Subcutaneous abdominal adipose tissue (tissue), 5 donors: ENCODE data around the gene CCDC54.

Source experiments
- H3K27ac ChIP-seq: one replicate; pipeline ENCODE4 v1.7.0; 2013; ENCODE audit warnings: low read depth, mild to moderate bottlenecking, inconsistent platforms, low read length, moderate library complexity
- H3K27me3 ChIP-seq, 5 donors: one replicate each; pipeline ENCODE4 v1.7.0; 2013; ENCODE audit warnings: low read length in 5 of 5, inconsistent platforms in 1 of 5; ENCODE audit not compliant: control insufficient read depth in 5 of 5, insufficient read depth in 4 of 5
- H3K36me3 ChIP-seq, 5 donors: one replicate each; pipeline ENCODE4 v1.7.0; 2013; ENCODE audit warnings: low read length in 5 of 5; ENCODE audit not compliant: control insufficient read depth in 5 of 5, insufficient read depth in 5 of 5
- H3K4me1 ChIP-seq, 5 donors: one replicate each; pipeline ENCODE4 v1.7.0; 2013; ENCODE audit warnings: low read length in 5 of 5, mild to moderate bottlenecking in 3 of 5, moderate library complexity in 1 of 5; ENCODE audit not compliant: control insufficient read depth in 5 of 5, insufficient read depth in 5 of 5
- H3K4me3 ChIP-seq, 5 donors: one replicate each; pipeline ENCODE4 v1.7.0; 2013; ENCODE audit warnings: low read length in 5 of 5, low read depth in 1 of 5
- H3K9ac ChIP-seq, 5 donors: one replicate each; pipeline ENCODE4 v1.7.0; 2013; ENCODE audit warnings: low read length in 5 of 5, mild to moderate bottlenecking in 4 of 5, moderate library complexity in 3 of 5
- H3K9me3 ChIP-seq, 5 donors: one replicate each; pipeline ENCODE4 v1.7.0; 2013; ENCODE audit warnings: low read length in 5 of 5; ENCODE audit not compliant: control insufficient read depth in 5 of 5
- donor health status: healthy.
- donor health status: healthy.
- donor health status: healthy.
- donor health status: healthy.
- donor health status: healthy.

The CCDC54 gene

DNA sequence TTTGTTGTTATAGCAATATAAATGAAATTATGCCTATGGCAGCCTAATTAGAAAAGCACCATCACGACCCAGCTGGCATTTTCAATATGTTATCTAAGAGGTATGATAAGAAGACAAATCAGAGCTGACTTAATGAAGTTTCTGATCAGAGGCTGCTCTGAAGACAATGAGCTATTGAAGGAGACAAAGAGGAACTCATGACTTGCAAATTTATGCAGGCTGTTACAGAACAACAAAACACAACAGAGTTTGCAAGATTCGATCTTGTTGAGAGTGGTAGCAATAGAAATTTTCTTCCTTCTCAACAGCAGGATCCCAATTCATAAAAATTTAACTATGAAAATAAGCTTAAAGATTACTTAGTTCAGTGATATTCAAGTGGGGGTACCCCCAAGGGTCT is 7.7 kb downstream of the CCDC54 start:
- H3K27me3 ChIP-seq, result no peaks in the 10 kb centered on the region
- H3K9ac ChIP-seq, result no peak overlapping the region
- no peaks in the 10 kb centered on the region for H3K36me3 ChIP-seq
- no peaks in the 10 kb centered on the region for H3K9me3 ChIP-seq
- H3K27ac ChIP-seq, result no peak overlapping the region
- H3K4me3 ChIP-seq, result no peak overlapping the region
- H3K4me1 ChIP-seq, result no peaks in the 10 kb centered on the region

DNA sequence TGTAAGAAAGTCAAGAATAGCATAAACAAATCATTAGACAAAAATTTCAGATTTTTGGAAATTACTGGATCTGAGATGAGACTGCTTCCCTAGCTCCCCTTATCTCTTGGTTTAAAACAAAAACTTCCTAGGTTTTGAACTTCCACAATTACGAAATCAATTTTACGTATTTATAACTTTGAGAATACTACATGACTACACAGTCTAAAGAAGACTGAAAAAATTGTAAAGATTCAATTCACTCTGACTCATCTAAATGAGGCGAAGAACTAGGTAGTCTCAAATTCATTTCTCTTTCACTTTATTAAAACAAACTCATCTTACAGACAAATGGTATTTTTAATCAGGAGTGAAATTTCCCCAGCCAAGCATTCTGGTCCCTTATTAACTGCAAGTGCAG is 10.3 kb downstream of the CCDC54 start:
- Histone ChIP-seq H3K4me1 (no peaks in the 10 kb centered on the region), H3K27ac (no peak overlapping the region), H3K4me3 (no peak overlapping the region), H3K27me3 (no peaks in the 10 kb centered on the region), H3K9me3 (no peaks in the 10 kb centered on the region), H3K9ac (no peak overlapping the region), H3K36me3 (no peaks in the 10 kb centered on the region)

DNA sequence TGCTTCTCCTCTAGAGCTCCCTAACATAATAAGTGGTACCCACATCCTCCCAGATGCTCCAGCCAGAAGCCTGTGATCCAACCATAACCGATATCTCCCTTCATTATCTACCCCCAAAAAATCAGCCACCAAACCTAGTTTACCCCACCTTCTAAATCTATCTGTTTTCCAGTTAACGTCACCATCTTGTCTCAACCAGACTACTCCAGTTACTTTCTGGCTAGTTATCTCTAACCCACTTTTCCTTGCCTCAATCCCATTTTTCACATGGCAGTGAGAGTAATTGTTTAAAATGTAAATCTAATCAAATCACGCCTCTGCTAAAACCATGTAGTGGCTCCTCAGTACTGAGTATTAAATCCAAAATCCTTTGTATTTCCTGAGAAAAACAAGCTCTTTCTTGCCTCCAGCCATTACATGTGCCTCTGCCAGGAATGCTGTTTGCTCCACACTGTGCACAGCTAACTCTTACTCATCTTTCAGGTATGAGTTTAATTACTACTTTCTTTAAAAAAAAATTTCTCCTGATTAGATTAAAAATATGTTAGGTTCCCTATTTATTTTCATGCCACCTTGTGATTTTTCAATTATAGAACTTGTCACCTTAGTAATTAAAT is 15.4 kb downstream of the CCDC54 start:
- Histone ChIP-seq H3K27ac (no peak overlapping the region), H3K4me1 (no peaks in the 10 kb centered on the region), H3K9ac (no peak overlapping the region), H3K36me3 (no peaks in the 10 kb centered on the region), H3K4me3 (no peak overlapping the region), H3K9me3 (no peaks in the 10 kb centered on the region), H3K27me3 (no peaks in the 10 kb centered on the region)

DNA sequence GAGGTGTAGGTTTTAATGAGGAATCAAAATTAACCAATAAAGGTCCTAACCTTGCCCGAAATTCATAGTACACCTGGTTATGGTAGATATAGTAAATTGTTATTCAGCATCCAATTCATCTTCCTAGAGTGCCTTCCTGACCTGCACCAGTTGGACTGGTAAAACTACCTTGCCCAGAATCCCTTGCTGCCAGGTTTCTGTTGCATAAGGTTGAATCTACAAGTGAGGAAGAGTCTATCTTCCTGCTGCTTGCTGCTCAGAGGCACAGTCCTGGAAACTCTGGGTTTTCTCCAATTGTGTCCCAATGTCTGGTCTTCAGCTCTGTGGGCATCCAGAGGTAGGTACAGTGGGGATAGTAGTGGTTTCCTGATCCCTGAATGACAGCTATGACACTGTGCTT is 17.3 kb downstream of the CCDC54 start:
- Histone ChIP-seq H3K4me1 (no peaks in the 10 kb centered on the region), H3K4me3 (no peak overlapping the region), H3K27ac (no peak overlapping the region), H3K9me3 (no peaks in the 10 kb centered on the region), H3K36me3 (no peaks in the 10 kb centered on the region), H3K27me3 (no peaks in the 10 kb centered on the region), H3K9ac (no peak overlapping the region)

DNA sequence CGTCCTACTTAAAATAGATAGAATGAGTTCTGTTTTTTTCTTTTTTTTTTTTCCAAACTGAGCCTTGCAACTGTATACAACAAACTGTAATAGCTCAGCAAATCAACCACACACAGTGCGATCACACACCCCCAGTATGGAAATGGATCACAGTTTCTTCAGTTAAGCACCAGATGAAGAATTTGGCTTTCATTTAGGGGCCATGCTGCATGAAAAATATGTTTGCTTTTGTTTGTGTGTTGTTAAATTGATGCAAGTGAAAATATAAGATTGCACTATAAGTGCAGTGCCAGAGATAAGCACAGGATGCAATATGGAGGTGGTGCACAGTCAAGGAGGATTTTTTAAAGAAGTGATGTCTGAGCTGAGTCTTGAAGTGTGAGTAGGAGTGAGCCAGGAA is 17.8 kb downstream of the CCDC54 start:
- Histone ChIP-seq H3K4me3 (no peak overlapping the region), H3K36me3 (no peaks in the 10 kb centered on the region), H3K9me3 (no peaks in the 10 kb centered on the region), H3K9ac (no peak overlapping the region), H3K4me1 (no peaks in the 10 kb centered on the region), H3K27me3 (no peaks in the 10 kb centered on the region), H3K27ac (no peak overlapping the region)

DNA sequence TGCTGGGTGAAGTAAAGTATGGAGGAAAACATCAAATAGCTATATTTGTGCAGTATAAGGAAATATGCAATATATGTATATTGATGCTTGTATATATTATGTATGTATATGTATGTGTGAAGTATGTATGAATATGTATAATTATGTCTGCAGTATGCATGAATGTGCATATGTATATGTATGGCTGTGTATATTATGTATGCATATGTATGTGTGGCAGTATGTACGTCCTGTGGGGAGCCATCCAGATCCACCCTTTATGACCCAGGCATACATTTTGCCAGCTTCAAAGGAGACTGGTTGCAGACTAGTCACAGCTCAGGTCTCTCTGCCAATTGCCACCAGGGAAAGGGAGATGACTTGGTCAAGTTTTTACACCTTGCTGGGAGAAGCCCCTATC is 24.1 kb downstream of the CCDC54 start:
- H3K4me3 ChIP-seq, result no peak overlapping the region
- no peak overlapping the region for H3K27ac ChIP-seq
- no peaks in the 10 kb centered on the region for H3K4me1 ChIP-seq
- H3K27me3 ChIP-seq, result no peaks in the 10 kb centered on the region
- no peaks in the 10 kb centered on the region for H3K36me3 ChIP-seq
- no peak overlapping the region for H3K9ac ChIP-seq
- no peaks in the 10 kb centered on the region for H3K9me3 ChIP-seq

DNA sequence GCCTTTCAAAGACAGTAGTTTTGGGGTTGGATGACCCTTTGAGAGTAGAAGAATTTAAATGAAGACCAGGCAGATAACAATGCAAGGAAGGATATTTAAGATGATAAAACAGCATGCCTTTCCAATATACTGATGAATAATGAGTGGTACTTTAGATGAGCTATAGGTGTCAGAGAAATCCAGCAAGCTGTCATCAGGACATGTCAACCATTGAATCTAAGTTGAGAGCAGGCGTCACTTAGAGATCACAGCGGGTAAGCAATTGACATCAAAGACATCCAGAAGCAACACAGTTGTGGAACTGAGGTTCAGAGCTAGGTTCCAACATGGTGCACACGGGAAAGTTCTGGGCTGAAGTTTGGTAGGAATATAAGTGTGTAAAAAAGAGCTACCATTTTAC is 25.0 kb downstream of the CCDC54 start:
- Histone ChIP-seq H3K36me3 (no peaks in the 10 kb centered on the region), H3K27ac (no peak overlapping the region), H3K27me3 (no peaks in the 10 kb centered on the region), H3K9me3 (no peaks in the 10 kb centered on the region), H3K4me3 (no peak overlapping the region), H3K9ac (no peak overlapping the region), H3K4me1 (no peaks in the 10 kb centered on the region)

DNA sequence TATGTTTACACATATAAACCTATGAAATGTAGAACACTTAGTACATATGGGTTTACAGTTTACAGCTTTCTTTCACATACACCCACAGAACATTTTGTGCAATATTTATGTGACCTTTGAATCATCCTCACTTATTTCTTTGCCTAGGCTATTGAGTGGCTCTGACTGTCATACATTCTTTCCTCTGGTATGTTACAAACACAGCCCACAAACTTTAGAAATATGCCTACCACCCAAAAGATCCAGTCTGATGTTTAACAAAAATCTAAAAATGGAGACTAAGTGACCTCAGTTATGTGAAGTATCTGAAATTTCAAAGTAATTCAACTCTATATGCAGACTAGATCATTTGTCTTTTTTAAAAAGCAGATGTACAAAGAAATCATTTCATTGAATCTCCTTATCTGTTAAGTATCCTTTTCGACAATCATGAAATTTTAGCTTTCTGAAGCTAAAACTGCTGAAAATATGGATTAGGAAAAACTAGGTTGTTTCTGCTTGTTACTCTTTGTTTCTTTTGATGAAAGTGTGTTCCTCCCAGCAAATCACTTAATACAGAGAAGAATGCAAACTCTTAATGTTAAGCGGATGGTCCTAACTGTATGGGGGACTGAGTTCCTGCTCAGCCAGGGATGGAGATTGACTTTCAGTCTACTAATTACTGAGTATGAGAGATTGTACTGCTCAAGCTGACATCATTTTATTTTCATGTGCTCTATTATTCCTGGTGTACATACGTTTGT is 27.7 kb downstream of the CCDC54 start:
- Histone ChIP-seq H3K9me3 (peaks cover 0 to 9% (median 4%) of the 10 kb centered on the region in 5 donors), H3K36me3 (no peaks in the 10 kb centered on the region), H3K4me3 (no peak overlapping the region), H3K27me3 (no peaks in the 10 kb centered on the region), H3K9ac (no peak overlapping the region), H3K4me1 (no peaks in the 10 kb centered on the region), H3K27ac (no peak overlapping the region)

DNA sequence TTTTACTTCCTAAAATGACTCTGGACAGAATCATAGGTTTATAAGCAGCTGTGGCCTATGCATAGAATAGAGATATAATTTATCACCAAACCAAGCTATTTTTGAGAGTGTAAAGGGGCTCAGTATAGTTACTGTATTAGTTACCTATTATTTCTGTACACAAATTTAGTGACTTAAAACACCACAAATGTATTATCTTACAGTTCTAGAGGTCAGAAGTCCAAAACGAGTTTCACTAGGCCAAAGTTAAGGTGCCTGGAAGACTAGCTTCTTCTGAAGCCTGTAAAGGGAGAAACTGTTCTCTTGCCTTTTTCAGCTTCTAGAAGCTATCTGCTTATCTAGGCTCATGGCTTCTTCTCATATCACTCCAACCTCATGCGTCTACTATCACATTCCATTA is 30.1 kb downstream of the CCDC54 start:
- Histone ChIP-seq H3K4me3 (no peak overlapping the region), H3K27ac (no peak overlapping the region), H3K9ac (no peak overlapping the region), H3K4me1 (no peaks in the 10 kb centered on the region), H3K36me3 (no peaks in the 10 kb centered on the region), H3K27me3 (no peaks in the 10 kb centered on the region), H3K9me3 (peaks cover 0 to 12% (median 4%) of the 10 kb centered on the region in 5 donors)

DNA sequence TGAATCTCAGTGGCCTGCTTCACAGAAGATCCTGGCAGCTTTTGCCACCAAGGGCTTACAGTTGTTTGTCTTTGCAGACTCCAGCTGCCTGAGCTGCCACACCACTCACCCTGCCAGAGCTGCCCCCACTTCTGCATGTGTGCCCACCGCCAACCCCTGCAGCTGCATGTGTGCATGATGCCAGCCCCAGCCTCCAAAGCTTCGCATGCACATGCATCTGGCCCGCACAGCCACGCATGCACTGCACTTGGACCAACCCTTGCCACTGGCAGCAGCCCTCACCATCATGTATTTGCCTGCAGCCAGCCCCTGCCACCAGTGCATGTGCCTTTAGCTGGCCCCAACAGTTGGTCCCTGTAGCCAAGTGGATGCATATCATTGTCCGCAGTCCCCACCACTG is 31.3 kb downstream of the CCDC54 start:
- Histone ChIP-seq H3K4me1 (no peaks in the 10 kb centered on the region), H3K9ac (no peak overlapping the region), H3K4me3 (no peak overlapping the region), H3K27me3 (no peaks in the 10 kb centered on the region), H3K36me3 (no peaks in the 10 kb centered on the region), H3K9me3 (peaks cover 0 to 12% (median 4%) of the 10 kb centered on the region in 5 donors), H3K27ac (no peak overlapping the region)
